ENCODE data around the gene MAGI2.
A peak's percentile ranks its signal among the peaks of the same experiment; 100 is the strongest.

MAGI2 gene

GRCh38 chr7:78346827-78347226 is 1106.6 kb downstream of the MAGI2 start:
- no peak for ATAC-seq

GRCh38 chr7:78345979-78346378 is 1107.5 kb downstream of the MAGI2 start:
- no peak for ATAC-seq
- TF ChIP-seq ISL1 (CRISPR knock-in tag; IDR thresholded peaks at IDR 0.05) (no peak), PATZ1 (CRISPR knock-in tag; IDR thresholded peaks at IDR 0.05; ENCODE audit: borderline replicate concordance) (no peak), ESRRG (CRISPR knock-in tag; IDR thresholded peaks at IDR 0.05) (no peak), ZNF70 (CRISPR knock-in tag; IDR thresholded peaks at IDR 0.05) (no peak), SNAI2 (CRISPR knock-in tag; IDR thresholded peaks at IDR 0.05) (no peak), CSDC2 (CRISPR knock-in tag; IDR thresholded peaks at IDR 0.05) (no peak)

More at GRCh38 chr7:78346827-78347226, 1106.6 kb downstream of the MAGI2 start:
- TF ChIP-seq ESRRG (CRISPR knock-in tag; IDR thresholded peaks at IDR 0.05) (no peak), CSDC2 (CRISPR knock-in tag; IDR thresholded peaks at IDR 0.05) (no peak), ZNF565 (CRISPR knock-in tag; conservative IDR thresholded peaks at IDR 0.05; ENCODE audit: low read depth) (no peak), ZFP3 (CRISPR knock-in tag; IDR thresholded peaks at IDR 0.05) (no peak), TOX (CRISPR knock-in tag; IDR thresholded peaks at IDR 0.05; ENCODE audit: borderline replicate concordance) (no peak), SNAI2 (CRISPR knock-in tag; IDR thresholded peaks at IDR 0.05) (no peak), CREB5 (CRISPR knock-in tag; IDR thresholded peaks at IDR 0.05; ENCODE audit: low read depth) (no peak), ZFP30 (CRISPR knock-in tag; IDR thresholded peaks at IDR 0.05) (no peak), RARB (CRISPR knock-in tag; IDR thresholded peaks at IDR 0.05) (no peak)

GRCh38 chr7:78345293-78345911 is 1108.1 kb downstream of the MAGI2 start:
- peak; percentile 53 for ATAC-seq

GRCh38 chr7:78334426-78334825 is 1119.0 kb downstream of the MAGI2 start:
- ATAC-seq = no peak
- TF ChIP-seq BACH2 (CRISPR knock-in tag; IDR thresholded peaks at IDR 0.05; ENCODE audit: borderline replicate concordance) (no peak), POU6F1 (CRISPR knock-in tag; IDR thresholded peaks at IDR 0.05; ENCODE audit: borderline replicate concordance, low read depth) (no peak), ZFP3 (CRISPR knock-in tag; IDR thresholded peaks at IDR 0.05) (no peak), RARB (CRISPR knock-in tag; IDR thresholded peaks at IDR 0.05) (no peak), ZNF565 (CRISPR knock-in tag; conservative IDR thresholded peaks at IDR 0.05; ENCODE audit: low read depth) (no peak), SNAI2 (CRISPR knock-in tag; IDR thresholded peaks at IDR 0.05) (no peak), CSRNP3 (CRISPR knock-in tag; IDR thresholded peaks at IDR 0.05) (no peak), PPARA (CRISPR knock-in tag; IDR thresholded peaks at IDR 0.05; ENCODE audit: borderline replicate concordance) (no peak)

More at GRCh38 chr7:78345293-78345911, 1108.1 kb downstream of the MAGI2 start:
- no peak for TF ChIP-seq SNAI2 (CRISPR knock-in tag; IDR thresholded peaks at IDR 0.05)

GRCh38 chr7:78333530-78334425 is 1119.7 kb downstream of the MAGI2 start:
- peak; percentile 30; the same call in 1 of the 3 replicates for ATAC-seq
- TF ChIP-seq ZFP3 (CRISPR knock-in tag; IDR thresholded peaks at IDR 0.05) (no peak), ZC3H10 (CRISPR knock-in tag; IDR thresholded peaks at IDR 0.05) (no peak), OSR1 (CRISPR knock-in tag; IDR thresholded peaks at IDR 0.05) (no peak), PPARA (CRISPR knock-in tag; IDR thresholded peaks at IDR 0.05; ENCODE audit: borderline replicate concordance) (no peak), CSDC2 (CRISPR knock-in tag; IDR thresholded peaks at IDR 0.05) (no peak), SNAI2 (CRISPR knock-in tag; IDR thresholded peaks at IDR 0.05) (no peak), RARB (CRISPR knock-in tag; IDR thresholded peaks at IDR 0.05) (no peak), TSHZ2 (CRISPR knock-in tag; IDR thresholded peaks at IDR 0.05) (no peak), ZNF565 (CRISPR knock-in tag; conservative IDR thresholded peaks at IDR 0.05; ENCODE audit: low read depth) (no peak), BACH2 (CRISPR knock-in tag; IDR thresholded peaks at IDR 0.05; ENCODE audit: borderline replicate concordance) (no peak), TOX (CRISPR knock-in tag; IDR thresholded peaks at IDR 0.05; ENCODE audit: borderline replicate concordance) (no peak), ESRRG (CRISPR knock-in tag; IDR thresholded peaks at IDR 0.05) (no peak), ARNTL (CRISPR knock-in tag; IDR thresholded peaks at IDR 0.05; ENCODE audit: borderline replicate concordance, low read depth) (no peak), ZNF70 (CRISPR knock-in tag; IDR thresholded peaks at IDR 0.05) (no peak), ISL1 (CRISPR knock-in tag; IDR thresholded peaks at IDR 0.05) (no peak), ZFP30 (CRISPR knock-in tag; IDR thresholded peaks at IDR 0.05) (no peak), CREB5 (CRISPR knock-in tag; IDR thresholded peaks at IDR 0.05; ENCODE audit: low read depth) (no peak)

Measured in SK-N-SH treated with all-trans-retinoic acid at 6 μM for 48 hours (cell line).